Stomach (tissue), 4 donors: ENCODE data around the gene KPNB1.

ENCODE experiments used
- POLR2A ChIP-seq, 4 donors: fragments of 450-650 bp; IDR thresholded peaks; one replicate each; pipeline ENCODE4 v1.6.1; 2016; ENCODE audit warnings: antibody characterized with exemption in 4 of 4, control low read depth in 2 of 4, mild to moderate bottlenecking in 1 of 4, moderate library complexity in 1 of 4
- POLR2AphosphoS5 ChIP-seq, 3 donors: sonication (generic); formaldehyde crosslinking; IDR thresholded peaks; one replicate each; pipeline ENCODE4 v1.6.1; 2016; ENCODE audit warnings: antibody characterized with exemption in 3 of 3
- TF ChIP-seq, protein P1 (sequence below), 7 experiments: fragments of 450-650 bp in 4 of 7; fragments of 200-600 bp in 3 of 7; sonication (generic) in 3 of 7; IDR thresholded peaks; one replicate each; pipeline ENCODE4 v1.5.1; 2016 to 2019; ENCODE audit warnings: antibody characterized with exemption in 7 of 7, control low read depth in 2 of 7, mild to moderate bottlenecking in 1 of 7

DNA sequence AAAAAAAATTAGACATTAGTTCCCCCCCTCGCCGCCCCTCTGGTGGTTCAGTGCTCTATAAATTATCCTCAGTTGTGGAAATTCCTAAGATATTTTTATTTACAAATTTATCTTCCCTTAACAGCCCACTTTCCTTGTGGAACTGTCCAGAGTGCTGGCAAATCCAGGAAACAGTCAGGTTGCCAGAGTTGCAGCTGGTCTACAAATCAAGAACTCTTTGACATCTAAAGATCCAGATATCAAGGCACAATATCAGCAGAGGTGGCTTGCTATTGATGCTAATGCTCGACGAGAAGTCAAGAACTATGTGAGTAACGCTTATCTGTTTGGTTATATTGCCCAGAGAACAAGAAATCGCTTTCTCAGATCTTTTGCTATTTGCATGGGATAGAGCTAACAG lies 2.9 kb downstream of the KPNB1 start:
- TF ChIP-seq, protein P1, sequence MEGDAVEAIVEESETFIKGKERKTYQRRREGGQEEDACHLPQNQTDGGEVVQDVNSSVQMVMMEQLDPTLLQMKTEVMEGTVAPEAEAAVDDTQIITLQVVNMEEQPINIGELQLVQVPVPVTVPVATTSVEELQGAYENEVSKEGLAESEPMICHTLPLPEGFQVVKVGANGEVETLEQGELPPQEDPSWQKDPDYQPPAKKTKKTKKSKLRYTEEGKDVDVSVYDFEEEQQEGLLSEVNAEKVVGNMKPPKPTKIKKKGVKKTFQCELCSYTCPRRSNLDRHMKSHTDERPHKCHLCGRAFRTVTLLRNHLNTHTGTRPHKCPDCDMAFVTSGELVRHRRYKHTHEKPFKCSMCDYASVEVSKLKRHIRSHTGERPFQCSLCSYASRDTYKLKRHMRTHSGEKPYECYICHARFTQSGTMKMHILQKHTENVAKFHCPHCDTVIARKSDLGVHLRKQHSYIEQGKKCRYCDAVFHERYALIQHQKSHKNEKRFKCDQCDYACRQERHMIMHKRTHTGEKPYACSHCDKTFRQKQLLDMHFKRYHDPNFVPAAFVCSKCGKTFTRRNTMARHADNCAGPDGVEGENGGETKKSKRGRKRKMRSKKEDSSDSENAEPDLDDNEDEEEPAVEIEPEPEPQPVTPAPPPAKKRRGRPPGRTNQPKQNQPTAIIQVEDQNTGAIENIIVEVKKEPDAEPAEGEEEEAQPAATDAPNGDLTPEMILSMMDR (IDR thresholded peaks at IDR 0.05) = no peak
- TF ChIP-seq POLR2AphosphoS5 (IDR thresholded peaks at IDR 0.05) (no peak), POLR2A (IDR thresholded peaks at IDR 0.05) (no peak)
